Ovary (tissue), 3 donors: ENCODE results near the gene MCUB.

Experiments used
- CTCF ChIP-seq, 3 donors: fragments of 450-650 bp in 2 of 3; fragments of 200-600 bp in 1 of 3; IDR thresholded peaks; one replicate each; pipeline versions ENCODE4 v1.5.1 to v1.8.0; 2016 to 2022; ENCODE audit warnings: antibody characterized with exemption in 3 of 3, mild to moderate bottlenecking in 1 of 3
- POLR2A ChIP-seq: fragments of 450-650 bp; IDR thresholded peaks from one replicate; pipeline ENCODE4 v1.6.1; 2017; ENCODE audit warnings: antibody characterized with exemption, mild to moderate bottlenecking, moderate library complexity
- donor health status: DM: no; HTN: no; CAD: no.

- TF ChIP-seq CTCF (IDR thresholded peaks at IDR 0.05) = no peak
- TF ChIP-seq POLR2A = no peak
Observed at GRCh38 chr4:109560687-109561461, 828 bp downstream of the MCUB start.
